Inflammatory macrophage treated with lipopolysaccharide for 1 hour (primary cell): ENCODE measurements around the gene SELENOK.

Source experiments
- DNase-seq, 2 donors: peaks; one replicate each; pipeline ENCODE4 v3.0.0-alpha.2; 2020 to 2022

The SELENOK gene

GRCh38 chr3:53842436-53843194, 49.0 kb downstream of the SELENOK start:
- DNase-seq = peak in 1 of 2 donors; percentile 73

DNA sequence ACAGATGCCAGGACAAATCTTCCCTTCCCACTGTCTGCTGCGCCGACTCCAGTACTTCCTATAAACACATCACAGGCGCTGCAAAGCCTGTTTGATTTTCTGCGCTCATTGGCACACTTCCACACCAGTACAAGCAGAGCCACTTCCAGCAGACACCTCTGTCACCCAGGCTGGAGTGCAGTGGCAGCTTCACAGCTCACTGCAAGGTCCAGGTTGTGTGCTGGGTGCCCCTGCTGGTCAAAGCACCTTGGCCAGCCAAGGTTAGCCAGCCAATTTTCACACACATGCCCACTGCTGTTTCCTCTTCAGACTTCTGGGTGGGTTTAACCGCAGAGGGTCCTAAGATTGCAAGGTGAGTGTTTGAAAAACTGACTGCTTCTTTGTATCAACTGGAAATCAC, 50.4 kb downstream of the SELENOK start:
- no peak for DNase-seq

- DNase-seq = peak; percentile 53 to 65
These were observed 54.3 kb downstream of the SELENOK start for GRCh38 chr3:53837331-53837730.

- no peak for DNase-seq
These were observed 55.4 kb downstream of the SELENOK start for GRCh38 chr3:53836084-53836872.

- no peak for DNase-seq
These were observed 56.4 kb downstream of the SELENOK start for GRCh38 chr3:53835257-53835656.

- DNase-seq = peak; percentile 93 to 98
These were observed 57.1 kb downstream of the SELENOK start for GRCh38 chr3:53834429-53835095.
